Spinal cord (tissue), 10 donors: ENCODE data around the gene MAML2. TPM values are rescaled to one million over a fixed set of nuclear protein-coding genes. Genes with fewer than 3 reads are reported as not detected.

Experiments used
- DNase-seq, 6 donors: peaks; one replicate each; pipeline versions ENCODE4 v3.0.0 to v3.0.0-alpha.2; 2013 to 2015; ENCODE audit warnings: low spot score in 6 of 6, low read depth in 4 of 6
- H3K27ac ChIP-seq: one replicate; pipeline ENCODE4 v1.5.1; 2013; ENCODE audit warnings: low read depth, low read length, control low read depth
- H3K27me3 ChIP-seq: one replicate; pipeline ENCODE4 v1.6.1; 2013; ENCODE audit warnings: low read length; ENCODE audit not compliant: control insufficient read depth, insufficient read depth
- H3K36me3 ChIP-seq: one replicate; pipeline ENCODE4 v1.6.1; 2013; ENCODE audit warnings: low read length; ENCODE audit not compliant: control insufficient read depth, insufficient read depth
- H3K4me1 ChIP-seq: one replicate; pipeline ENCODE4 v1.6.1; 2013; ENCODE audit warnings: low read length; ENCODE audit not compliant: control insufficient read depth, insufficient read depth
- H3K4me3 ChIP-seq: one replicate; pipeline ENCODE4 v1.5.1; 2013; ENCODE audit warnings: low read depth, low read length, control low read depth
- H3K9me3 ChIP-seq: one replicate; pipeline ENCODE4 v1.6.1; 2013; ENCODE audit warnings: low read length; ENCODE audit not compliant: control insufficient read depth, insufficient read depth
- WGBS: methylation state at CpG from one replicate; pipeline ENCODE4 v1.1.5; 2013; ENCODE audit warnings: missing lambda C conversion rate; ENCODE audit not compliant: insufficient coverage; 5-methylcytosine and 5-hydroxymethylcytosine counted together
- polyA plus RNA-seq, 2 donors: library from polyadenylated mRNA; unstranded; fragments of 120-200 nt; gene quantifications; one replicate each; pipeline ENCODE4 v1.2.1, GENCODE V29; 2013; ENCODE audit not compliant: insufficient read length in 2 of 2
- total RNA-seq, 2 donors: library from RNA; depleted of rRNA in 1 of 2; stranded (reverse); fragments of 120-200 nt in 1 of 2; fragments of >200 nt in 1 of 2; gene quantifications; one replicate each; pipeline versions ENCODE4 v1.2.3 to v1.2.4, GENCODE V29; 2013 to 2014
- donor health status: healthy.

Gene MAML2
- total and polyA plus RNA-seq, 4 donors: 16.7 to 25.5 (median 18.7) TPM

DNA sequence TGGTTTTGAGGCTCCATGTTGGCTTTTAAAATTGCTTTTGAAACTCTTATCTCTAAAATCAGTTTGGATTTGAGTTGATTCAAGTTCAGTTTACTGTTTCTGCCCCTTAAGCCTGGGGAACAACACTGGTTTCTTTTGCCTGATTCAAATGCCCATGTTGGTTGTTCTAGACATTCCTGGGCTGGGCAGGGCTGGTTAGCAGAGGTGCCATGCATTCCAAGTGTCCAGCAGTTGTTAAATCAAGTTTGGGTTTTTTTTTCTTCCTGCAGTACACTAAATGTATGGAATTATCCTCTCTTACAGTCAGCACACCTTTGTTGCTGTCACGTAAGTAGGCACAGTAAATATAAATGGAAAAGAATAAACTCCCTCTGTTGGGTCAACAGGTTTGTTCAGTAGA is 351.9 kb downstream of the MAML2 start:
- H3K4me1 ChIP-seq: peaks cover 3% of the 10 kb centered on the region
- no peaks in the 10 kb centered on the region for H3K36me3 ChIP-seq
- H3K27me3 ChIP-seq: no peaks in the 10 kb centered on the region
- H3K27ac ChIP-seq: no peak overlapping the region
- H3K9me3 ChIP-seq: no peaks in the 10 kb centered on the region
- no peak overlapping the region for H3K4me3 ChIP-seq
- WGBS: no CpG with 5 or more reads among the region's 1 CpG
- DNase-seq: no peak

DNA sequence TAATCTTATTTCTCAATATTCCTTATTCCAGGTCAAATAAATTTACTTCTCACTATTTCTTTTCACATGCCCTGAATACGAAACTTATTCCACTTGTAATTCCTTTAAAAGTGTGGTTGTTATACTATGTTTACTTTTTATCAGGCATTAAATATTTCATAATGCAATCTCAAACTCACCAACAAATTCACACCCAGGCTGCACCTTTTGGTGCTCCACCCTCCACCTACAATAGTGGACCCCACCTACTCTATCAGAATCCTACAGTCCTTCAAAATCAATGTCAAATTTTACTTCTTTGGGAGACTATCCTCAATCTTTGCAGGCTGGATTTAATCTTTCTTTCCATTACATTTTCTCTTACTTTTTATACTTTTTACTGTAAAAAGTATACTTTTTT is 353.2 kb downstream of the MAML2 start:
- Histone ChIP-seq H3K9me3 (no peaks in the 10 kb centered on the region), H3K36me3 (no peaks in the 10 kb centered on the region), H3K27ac (no peak overlapping the region), H3K4me1 (peaks cover 3% of the 10 kb centered on the region), H3K27me3 (no peaks in the 10 kb centered on the region), H3K4me3 (no peak overlapping the region)
- no peak for DNase-seq
- no CpG with 5 or more reads among the region's 1 CpG for WGBS

DNA sequence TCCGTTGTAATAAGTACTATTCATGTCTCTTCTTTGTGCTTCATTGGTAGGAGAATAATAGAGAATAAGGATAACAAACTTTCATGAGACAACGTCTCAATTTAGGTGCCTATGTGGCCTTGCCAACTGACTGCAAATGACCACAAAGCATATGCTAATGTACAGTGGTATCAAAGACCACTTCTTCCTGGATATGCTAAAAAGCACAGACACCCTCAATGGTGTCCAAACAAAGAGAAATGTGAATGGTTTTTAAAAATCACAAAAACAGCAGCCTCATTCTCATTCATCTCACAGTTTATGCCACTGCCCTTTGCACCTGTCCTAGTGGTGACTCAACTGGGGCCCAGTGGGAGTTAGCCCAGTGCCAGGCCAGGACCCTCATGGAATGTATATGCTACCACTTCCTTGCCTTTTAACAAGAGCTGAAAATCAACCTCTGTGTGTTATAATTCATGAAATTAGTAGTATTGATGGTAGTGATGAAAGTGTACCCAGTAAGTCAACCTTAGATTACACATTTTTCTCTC is 353.9 kb downstream of the MAML2 start:
- DNase-seq: peak in 2 of 6 donors; percentile 35 to 72

DNA sequence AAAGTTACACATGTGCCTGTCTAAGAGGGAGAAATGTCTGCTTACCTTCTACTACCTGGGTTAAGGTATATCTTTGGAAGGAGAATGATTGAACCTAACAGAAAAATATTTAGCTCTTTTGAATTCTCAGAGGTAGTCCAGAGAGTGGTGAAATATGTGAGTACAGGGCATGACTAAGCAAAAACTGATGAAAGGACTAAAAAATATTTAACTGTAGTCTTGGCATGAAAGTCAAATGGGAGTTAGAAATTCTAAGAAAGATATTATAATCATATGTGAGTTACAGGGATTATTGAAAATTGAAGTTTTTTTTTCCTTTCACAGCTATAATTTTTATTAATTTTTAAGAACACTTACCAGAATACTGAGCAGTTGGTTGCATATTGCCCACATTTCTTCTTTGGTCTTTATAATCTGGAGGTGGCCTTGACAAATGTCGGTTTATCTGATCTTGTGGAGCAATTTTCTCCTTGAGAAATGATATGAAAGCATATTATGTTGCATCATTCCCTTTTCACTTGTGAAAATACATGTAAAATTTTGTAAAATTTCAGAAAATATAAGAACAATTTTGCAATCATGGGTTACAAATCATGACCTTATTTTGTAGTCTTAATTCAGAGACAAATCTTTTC is 357.7 kb downstream of the MAML2 start:
- WGBS: no CpG with 5 or more reads among the region's 1 CpG
- no peaks in the 10 kb centered on the region for H3K9me3 ChIP-seq
- peaks cover 5% of the 10 kb centered on the region for H3K36me3 ChIP-seq
- DNase-seq: no peak
- peaks cover 3% of the 10 kb centered on the region for H3K4me1 ChIP-seq
- H3K27me3 ChIP-seq: no peaks in the 10 kb centered on the region
- H3K4me3 ChIP-seq: no peak overlapping the region
- no peak overlapping the region for H3K27ac ChIP-seq

More for the DNA sequence above, 353.9 kb downstream of the MAML2 start:
- H3K4me1 ChIP-seq: peaks cover 3% of the 10 kb centered on the region
- H3K4me3 ChIP-seq: no peak overlapping the region
- H3K36me3 ChIP-seq: no peaks in the 10 kb centered on the region
- WGBS: no CpG with 5 or more reads among the region's 2 CpGs
- no peak overlapping the region for H3K27ac ChIP-seq
- no peaks in the 10 kb centered on the region for H3K27me3 ChIP-seq
- H3K9me3 ChIP-seq: no peaks in the 10 kb centered on the region

DNA sequence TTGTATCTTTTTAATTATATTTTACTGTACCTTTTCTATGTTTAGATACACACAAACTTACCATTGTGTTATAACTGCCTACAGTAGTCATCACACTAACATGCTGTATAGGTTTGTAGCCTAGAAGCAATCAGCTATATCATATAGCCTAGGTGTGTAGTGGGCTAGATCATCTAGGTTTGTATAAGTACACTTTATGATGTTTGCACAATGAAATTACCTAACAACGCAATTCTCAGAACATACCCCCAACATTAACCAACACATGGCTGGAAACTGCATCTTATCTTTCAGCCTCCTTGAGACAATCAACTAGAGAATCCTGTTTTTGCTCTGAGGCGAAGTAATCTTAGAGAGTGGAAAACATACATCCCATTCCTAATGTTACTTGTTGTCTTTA is 358.9 kb downstream of the MAML2 start:
- Histone ChIP-seq H3K36me3 (peaks cover 8% of the 10 kb centered on the region), H3K27ac (no peak overlapping the region), H3K4me3 (no peak overlapping the region), H3K9me3 (no peaks in the 10 kb centered on the region), H3K4me1 (peaks cover under 1% of the 10 kb centered on the region), H3K27me3 (no peaks in the 10 kb centered on the region)
- no peak for DNase-seq
- no CpG with 5 or more reads among the region's 2 CpGs for WGBS

DNA sequence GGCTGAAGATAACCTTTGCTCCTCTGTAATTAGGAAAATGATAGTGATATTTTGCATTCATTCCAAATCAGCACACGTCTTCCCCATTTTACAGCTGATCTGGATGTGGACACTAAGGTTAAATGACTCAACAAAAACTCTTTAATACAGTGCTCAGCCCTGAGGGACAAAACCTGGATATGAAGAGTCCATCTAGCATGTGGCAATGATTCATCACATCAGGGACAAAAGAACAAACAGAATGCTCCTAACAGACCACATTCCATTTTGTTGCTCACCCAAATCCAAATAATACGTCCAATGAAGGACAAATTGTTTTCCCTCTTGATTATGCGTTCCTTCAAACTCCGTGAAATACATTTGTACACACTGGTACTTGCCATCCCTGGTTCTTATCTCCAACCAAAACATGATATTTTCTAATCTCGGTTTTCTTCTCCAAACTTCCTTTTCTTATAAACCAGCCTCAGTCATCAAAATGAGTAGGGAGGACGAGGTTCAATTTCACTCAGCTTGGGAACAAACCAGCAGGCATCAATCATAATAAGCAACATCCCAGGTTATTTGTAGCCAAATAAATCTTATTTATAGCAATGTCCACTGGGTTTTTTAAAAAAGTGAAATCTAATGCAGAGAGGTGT is 365.3 kb downstream of the MAML2 start:
- Histone ChIP-seq H3K4me1 (no peaks in the 10 kb centered on the region), H3K36me3 (peaks cover 11% of the 10 kb centered on the region), H3K9me3 (no peaks in the 10 kb centered on the region), H3K27me3 (no peaks in the 10 kb centered on the region), H3K4me3 (no peak overlapping the region), H3K27ac (no peak overlapping the region)
- DNase-seq: no peak
- WGBS: 91% methylated on average over 3 of the region's 6 CpGs

DNA sequence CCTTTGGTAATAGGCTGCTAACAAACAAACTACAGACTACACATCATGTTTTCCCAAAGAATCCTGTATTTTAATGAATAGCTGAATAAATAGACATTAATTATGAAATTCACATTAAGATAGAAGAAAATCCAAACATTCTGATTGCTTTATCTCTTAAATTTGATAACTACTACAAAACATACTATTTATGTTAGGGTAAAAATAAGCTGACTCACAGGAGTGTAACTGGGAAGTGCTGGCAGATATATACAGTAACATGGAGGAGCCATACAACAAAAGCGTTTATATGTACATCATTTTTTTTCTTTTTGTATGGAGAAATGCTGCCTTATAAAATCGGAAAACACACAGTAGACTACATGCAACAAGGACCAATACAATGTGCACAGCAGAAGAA is 366.4 kb downstream of the MAML2 start:
- Histone ChIP-seq H3K9me3 (no peaks in the 10 kb centered on the region), H3K4me3 (no peak overlapping the region), H3K27me3 (no peaks in the 10 kb centered on the region), H3K4me1 (no peaks in the 10 kb centered on the region), H3K27ac (no peak overlapping the region), H3K36me3 (peaks cover 11% of the 10 kb centered on the region)
- DNase-seq: no peak
- no CpG with 5 or more reads among the region's 2 CpGs for WGBS

DNA sequence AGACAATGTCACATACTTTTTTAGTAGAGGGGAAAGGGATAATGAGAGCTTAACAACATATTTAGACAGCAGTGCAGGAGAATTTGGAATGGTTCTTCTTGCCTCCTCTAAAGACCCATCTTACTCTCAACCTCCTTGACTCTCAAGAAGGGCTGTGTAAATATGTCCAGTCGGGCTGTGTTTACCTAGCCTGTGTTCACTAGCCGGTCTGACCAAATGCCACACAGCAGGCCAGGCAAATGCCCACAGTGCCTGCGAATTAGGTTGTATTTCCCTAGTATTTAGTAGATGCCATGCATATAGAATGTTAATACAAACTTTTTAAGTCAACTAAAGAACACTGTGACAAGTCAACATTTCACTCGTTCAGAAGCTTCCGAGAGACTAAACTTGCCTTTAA is 367.7 kb downstream of the MAML2 start:
- no CpG with 5 or more reads among the region's 5 CpGs for WGBS
- Histone ChIP-seq H3K4me1 (no peaks in the 10 kb centered on the region), H3K27ac (no peak overlapping the region), H3K9me3 (no peaks in the 10 kb centered on the region), H3K36me3 (peaks cover 6% of the 10 kb centered on the region), H3K27me3 (no peaks in the 10 kb centered on the region), H3K4me3 (no peak overlapping the region)
- DNase-seq: no peak

DNA sequence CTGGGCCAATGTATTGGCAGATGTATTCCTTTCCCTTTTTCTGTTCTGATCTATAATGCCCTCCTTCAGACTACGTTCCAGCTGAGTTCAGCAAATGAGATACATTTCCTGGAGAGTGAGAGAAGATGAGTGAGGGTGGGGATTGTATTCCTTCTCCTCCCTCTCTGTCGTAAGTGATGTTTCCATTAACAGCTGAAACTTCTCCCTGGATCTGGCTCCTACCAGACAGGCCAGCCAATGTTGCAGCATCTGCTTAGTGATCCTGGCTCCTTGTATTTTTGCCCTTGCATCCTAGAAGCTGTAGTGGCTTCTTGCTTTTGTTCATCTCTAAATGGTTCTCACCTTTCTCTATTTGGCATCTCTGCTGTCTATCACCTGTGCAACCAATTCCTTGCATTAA is 370.9 kb downstream of the MAML2 start:
- WGBS: no CpG with 5 or more reads among the region's 2 CpGs
- H3K4me1 ChIP-seq: no peaks in the 10 kb centered on the region
- H3K27me3 ChIP-seq: no peaks in the 10 kb centered on the region
- no peaks in the 10 kb centered on the region for H3K36me3 ChIP-seq
- no peak overlapping the region for H3K4me3 ChIP-seq
- no peak overlapping the region for H3K27ac ChIP-seq
- no peaks in the 10 kb centered on the region for H3K9me3 ChIP-seq
- no peak for DNase-seq

DNA sequence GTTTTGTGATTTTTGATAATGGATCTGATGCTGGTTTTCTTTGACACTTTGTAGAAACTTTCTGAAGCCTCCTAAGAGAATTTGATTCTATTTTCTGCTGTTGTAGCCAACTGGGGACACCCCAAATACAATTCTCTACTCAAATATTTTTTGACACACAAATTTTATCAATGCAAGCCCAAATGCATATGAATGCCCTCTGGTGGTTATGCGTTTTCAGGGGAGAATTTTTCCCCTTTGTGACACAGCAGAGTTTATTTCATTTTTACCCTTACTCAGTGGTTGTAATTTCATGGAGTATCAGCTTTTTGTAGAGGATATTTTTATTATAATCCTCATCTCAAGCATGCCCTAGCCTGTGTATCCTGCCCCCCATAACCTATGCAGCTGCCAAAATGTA is 374.4 kb downstream of the MAML2 start:
- Histone ChIP-seq H3K27me3 (no peaks in the 10 kb centered on the region), H3K36me3 (no peaks in the 10 kb centered on the region), H3K4me1 (no peaks in the 10 kb centered on the region), H3K27ac (no peak overlapping the region), H3K9me3 (no peaks in the 10 kb centered on the region), H3K4me3 (no peak overlapping the region)
- no peak for DNase-seq
- no CpG with 5 or more reads among the region's 1 CpG for WGBS
